ENCODE data around the gene CPT1A.

- no peak for TF ChIP-seq CTCF (IDR thresholded peaks at IDR 0.05)
- TF ChIP-seq POLR2A (IDR thresholded peaks at IDR 0.05): no peak
- TF ChIP-seq EP300 (IDR thresholded peaks at IDR 0.05): no peak
Measured at GRCh38 chr11:68775951-68776388, 65.7 kb downstream of the CPT1A start.
